ENCODE measurements around the gene CARD19. TPM values are rescaled to one million over a fixed set of nuclear protein-coding genes. Genes with fewer than 3 reads are reported as not detected.

CARD19 gene
- total RNA-seq, 2 donors from 2014 or later = 16.4 to 21.9 TPM

- no peak overlapping the region for H3K9ac ChIP-seq (ENCODE audit: extremely low read depth, low read length, poor library complexity, severe bottlenecking)
- Mint-ChIP-seq H3K9me3 (peaks cover 7% of the 10 kb centered on the region), H3K36me3 (ENCODE audit: low read depth) (peaks cover 11% of the 10 kb centered on the region), H3K4me1 (no peaks in the 10 kb centered on the region), H3K4me3 (no peak overlapping the region), H3K27ac (no peak overlapping the region), H3K27me3 (ENCODE audit: insufficient read depth) (no peaks in the 10 kb centered on the region)
- H3K27me3 ChIP-seq (ENCODE audit: control insufficient read depth, insufficient read depth, low read length, poor library complexity, severe bottlenecking) = no peaks in the 10 kb centered on the region
- no peak overlapping the region for H3K4me3 ChIP-seq (ENCODE audit: low read length)
- TF ChIP-seq, protein P1, sequence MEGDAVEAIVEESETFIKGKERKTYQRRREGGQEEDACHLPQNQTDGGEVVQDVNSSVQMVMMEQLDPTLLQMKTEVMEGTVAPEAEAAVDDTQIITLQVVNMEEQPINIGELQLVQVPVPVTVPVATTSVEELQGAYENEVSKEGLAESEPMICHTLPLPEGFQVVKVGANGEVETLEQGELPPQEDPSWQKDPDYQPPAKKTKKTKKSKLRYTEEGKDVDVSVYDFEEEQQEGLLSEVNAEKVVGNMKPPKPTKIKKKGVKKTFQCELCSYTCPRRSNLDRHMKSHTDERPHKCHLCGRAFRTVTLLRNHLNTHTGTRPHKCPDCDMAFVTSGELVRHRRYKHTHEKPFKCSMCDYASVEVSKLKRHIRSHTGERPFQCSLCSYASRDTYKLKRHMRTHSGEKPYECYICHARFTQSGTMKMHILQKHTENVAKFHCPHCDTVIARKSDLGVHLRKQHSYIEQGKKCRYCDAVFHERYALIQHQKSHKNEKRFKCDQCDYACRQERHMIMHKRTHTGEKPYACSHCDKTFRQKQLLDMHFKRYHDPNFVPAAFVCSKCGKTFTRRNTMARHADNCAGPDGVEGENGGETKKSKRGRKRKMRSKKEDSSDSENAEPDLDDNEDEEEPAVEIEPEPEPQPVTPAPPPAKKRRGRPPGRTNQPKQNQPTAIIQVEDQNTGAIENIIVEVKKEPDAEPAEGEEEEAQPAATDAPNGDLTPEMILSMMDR (conservative IDR thresholded peaks at IDR 0.05) = no peak
- H3K9me3 ChIP-seq (ENCODE audit: control insufficient read depth, low read length) = peaks cover 4% of the 10 kb centered on the region
- peak; percentile 15 for DNase-seq
- 95 to 97% methylated on average over 10 to 12 of the region's 12 CpGs for WGBS, 2 experiments (ENCODE audit: insufficient coverage in 1 of 2, insufficient read length in 1 of 2)
- no peak overlapping the region for H3K27ac ChIP-seq (ENCODE audit: low read depth, low read length)
- H3K36me3 ChIP-seq (ENCODE audit: control insufficient read depth, insufficient read depth, low read length) = no peaks in the 10 kb centered on the region
- H3K4me1 ChIP-seq (ENCODE audit: control insufficient read depth, insufficient read depth, low read length) = no peaks in the 10 kb centered on the region
Observed at GRCh38 chr9:93087971-93088655, 7.9 kb upstream of the CARD19 start.

DNA sequence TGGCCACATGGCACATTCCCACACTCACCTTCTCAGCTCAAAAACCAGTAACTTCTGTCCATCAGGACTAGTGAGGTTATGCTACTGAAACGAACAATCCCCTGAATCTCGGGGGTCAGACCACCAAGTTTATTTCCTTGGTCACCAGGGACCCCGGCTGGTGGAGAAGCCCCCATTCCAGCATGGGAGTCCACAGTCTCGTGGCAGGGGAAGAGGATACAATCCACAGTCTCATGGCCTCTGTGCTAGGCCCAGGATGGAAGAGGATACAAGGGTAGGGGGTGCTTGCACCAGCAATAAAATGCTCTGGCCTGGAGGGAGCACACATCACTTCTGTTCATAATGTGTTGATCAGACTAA, 7.4 kb upstream of the CARD19 start:
- H3K36me3 Mint-ChIP-seq (ENCODE audit: low read depth) = peaks cover 11% of the 10 kb centered on the region
- H3K4me3 Mint-ChIP-seq = no peak overlapping the region
- H3K27ac Mint-ChIP-seq = no peak overlapping the region
- H3K27ac ChIP-seq (ENCODE audit: low read depth, low read length) = no peak overlapping the region
- no peaks in the 10 kb centered on the region for H3K4me1 Mint-ChIP-seq
- H3K4me3 ChIP-seq (ENCODE audit: low read length) = no peak overlapping the region
- no peaks in the 10 kb centered on the region for H3K27me3 Mint-ChIP-seq (ENCODE audit: insufficient read depth)
- peaks cover 7% of the 10 kb centered on the region for H3K9me3 Mint-ChIP-seq
- H3K36me3 ChIP-seq (ENCODE audit: control insufficient read depth, insufficient read depth, low read length) = no peaks in the 10 kb centered on the region
- H3K27me3 ChIP-seq (ENCODE audit: control insufficient read depth, insufficient read depth, low read length, poor library complexity, severe bottlenecking) = no peaks in the 10 kb centered on the region
- TF ChIP-seq, protein P1 (conservative IDR thresholded peaks at IDR 0.05) = no peak
- no peaks in the 10 kb centered on the region for H3K4me1 ChIP-seq (ENCODE audit: control insufficient read depth, insufficient read depth, low read length)
- WGBS, 2 experiments (ENCODE audit: insufficient coverage in 1 of 2, insufficient read length in 1 of 2) = 89 to 100% methylated on average over 3 to 4 of the region's 4 CpGs
- H3K9ac ChIP-seq (ENCODE audit: extremely low read depth, low read length, poor library complexity, severe bottlenecking) = no peak overlapping the region
- peaks cover 4% of the 10 kb centered on the region for H3K9me3 ChIP-seq (ENCODE audit: control insufficient read depth, low read length)
- DNase-seq = peak; percentile 24

DNA sequence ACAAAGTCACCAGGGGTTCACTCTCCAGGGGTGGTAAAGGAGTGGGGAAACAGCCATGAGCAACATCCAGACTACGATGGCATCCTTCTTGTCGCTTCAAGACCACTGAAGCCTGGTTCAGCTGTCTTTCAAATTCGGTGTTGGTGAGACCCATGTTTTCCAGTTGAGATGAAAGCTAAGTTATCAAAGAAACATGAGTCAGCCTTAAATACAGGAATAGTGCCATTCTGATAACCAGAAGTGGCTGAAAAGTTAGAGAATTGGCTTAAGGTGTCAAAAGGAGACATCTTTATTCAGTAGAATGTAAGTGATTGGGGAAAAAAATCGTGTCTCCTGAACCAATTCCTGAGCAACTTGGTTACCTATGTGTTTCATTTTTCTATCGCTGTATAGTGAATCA, 7.0 kb upstream of the CARD19 start:
- no peak for DNase-seq
- Histone ChIP-seq H3K36me3 (ENCODE audit: control insufficient read depth, insufficient read depth, low read length) (no peaks in the 10 kb centered on the region), H3K27me3 (ENCODE audit: control insufficient read depth, insufficient read depth, low read length, poor library complexity, severe bottlenecking) (no peaks in the 10 kb centered on the region), H3K4me1 (ENCODE audit: control insufficient read depth, insufficient read depth, low read length) (no peaks in the 10 kb centered on the region), H3K27ac (ENCODE audit: low read depth, low read length) (no peak overlapping the region), H3K4me3 (ENCODE audit: low read length) (no peak overlapping the region), H3K9me3 (ENCODE audit: control insufficient read depth, low read length) (peaks cover 4% of the 10 kb centered on the region), H3K9ac (ENCODE audit: extremely low read depth, low read length, poor library complexity, severe bottlenecking) (no peak overlapping the region)
- Mint-ChIP-seq H3K36me3 (ENCODE audit: low read depth) (peaks cover 11% of the 10 kb centered on the region), H3K4me3 (no peak overlapping the region), H3K9me3 (peaks cover 7% of the 10 kb centered on the region), H3K27ac (no peak overlapping the region), H3K4me1 (no peaks in the 10 kb centered on the region), H3K27me3 (ENCODE audit: insufficient read depth) (no peaks in the 10 kb centered on the region)
- TF ChIP-seq, protein P1 (conservative IDR thresholded peaks at IDR 0.05) = no peak
- WGBS, 2 experiments (ENCODE audit: insufficient coverage in 1 of 2, insufficient read length in 1 of 2) = 89 to 96% methylated on average over 5 of the region's 5 CpGs
